Neural progenitor cell (in vitro differentiated cells): ENCODE data around the gene ADGRG7. TPM values are rescaled to one million over a fixed set of nuclear protein-coding genes. Genes with fewer than 3 reads are reported as not detected.

Source experiments
- DNase-seq: peaks from one replicate; pipeline ENCODE4 v3.0.0-alpha.2; 2016; ENCODE audit warnings: low spot score
- H2AFZ ChIP-seq: fragments of 200-600 bp; sonication (generic); replicated peaks from 2 replicates; pipeline ENCODE4 v1.6.1; 2016; ENCODE audit warnings: antibody characterized with exemption
- H3F3A ChIP-seq: fragments of 200-600 bp; sonication (generic); 2 replicates; pipeline ENCODE4 v1.6.1; 2016; ENCODE audit warnings: antibody characterized with exemption, low read depth
- H3K27ac ChIP-seq: fragments of 200-600 bp; sonication (generic); 2 replicates; pipeline ENCODE4 v1.5.1; 2016; ENCODE audit warnings: mild to moderate bottlenecking
- H3K27me3 ChIP-seq: fragments of 200-600 bp; sonication (generic); 2 replicates; pipeline ENCODE4 v1.6.1; 2016; ENCODE audit warnings: mild to moderate bottlenecking, moderate library complexity
- H3K36me3 ChIP-seq: fragments of 200-600 bp; sonication (generic); 2 replicates; pipeline ENCODE4 v1.5.1; 2016
- H3K4me1 ChIP-seq: fragments of 200-600 bp; sonication (generic); 2 replicates; pipeline ENCODE4 v1.6.1; 2016; ENCODE audit warnings: mixed run types
- H3K4me2 ChIP-seq: fragments of 200-600 bp; sonication (generic); 2 replicates; pipeline ENCODE4 v1.6.1; 2016
- H3K4me3 ChIP-seq: fragments of 200-600 bp; sonication (generic); 2 replicates; pipeline ENCODE4 v1.5.1; 2016
- H3K79me2 ChIP-seq: fragments of 200-600 bp; sonication (generic); 2 replicates; pipeline ENCODE4 v1.6.1; 2016; ENCODE audit warnings: low read depth
- H3K9ac ChIP-seq: fragments of 200-600 bp; sonication (generic); 2 replicates; pipeline ENCODE4 v1.6.1; 2016
- H3K9me3 ChIP-seq: fragments of 200-600 bp; sonication (generic); 2 replicates; pipeline ENCODE4 v1.5.1; 2016; ENCODE audit warnings: low read depth
- H4K20me1 ChIP-seq: fragments of 200-600 bp; sonication (generic); 2 replicates; pipeline ENCODE4 v1.6.1; 2016; ENCODE audit warnings: low read depth
- H3K27ac Mint-ChIP-seq: 3 replicates; pipeline ENCODE4 v1.8.0; 2021; ENCODE audit warnings: mixed read lengths
- H3K27me3 Mint-ChIP-seq: 2 replicates; pipeline ENCODE4 v1.8.0; 2022; ENCODE audit warnings: low read depth, mild to moderate bottlenecking, inconsistent platforms, moderate library complexity, mixed read lengths; ENCODE audit not compliant: insufficient read depth
- H3K36me3 Mint-ChIP-seq: 3 replicates; pipeline ENCODE4 v1.8.0; 2021; ENCODE audit warnings: mixed read lengths
- H3K4me1 Mint-ChIP-seq: 3 replicates; pipeline ENCODE4 v1.8.0; 2021; ENCODE audit warnings: mixed read lengths
- H3K4me3 Mint-ChIP-seq: 3 replicates; pipeline ENCODE4 v1.8.0; 2021; ENCODE audit warnings: mild to moderate bottlenecking, moderate library complexity, mixed read lengths
- H3K9me3 Mint-ChIP-seq: 3 replicates; pipeline ENCODE4 v1.8.0; 2020; ENCODE audit warnings: mixed read lengths
- CTCF ChIP-seq: fragments of 200-600 bp; sonication (generic); IDR thresholded peaks from 2 replicates; pipeline ENCODE4 v1.5.1; 2017; ENCODE audit warnings: antibody characterized with exemption, mild to moderate bottlenecking
- EZH2 ChIP-seq: fragments of 200-600 bp; sonication (generic); IDR thresholded peaks from 2 replicates; pipeline ENCODE4 v1.6.1; 2017; ENCODE audit warnings: antibody characterized with exemption, mild to moderate bottlenecking, moderate library complexity
- EZH2phosphoT487 ChIP-seq: fragments of 200-600 bp; sonication (generic); IDR thresholded peaks from 2 replicates; pipeline ENCODE4 v1.6.1; 2017; ENCODE audit warnings: antibody characterized with exemption
- total RNA-seq: library from RNA; depleted of rRNA; stranded (reverse); fragments of >200 nt; gene quantifications from 2 replicates; pipeline ENCODE4 v1.2.3, GENCODE V29; 2015; ENCODE audit warnings: low replicate concordance

Gene ADGRG7
- total RNA-seq, 1 donor from 2014 or later, result not detected

GRCh38 chr3:100682056-100682853, 72.9 kb downstream of the ADGRG7 start:
- H2AFZ ChIP-seq, result no peak overlapping the region
- no peaks in the 10 kb centered on the region for H3K36me3 Mint-ChIP-seq
- H3K4me2 ChIP-seq, result no peak overlapping the region
- no peaks in the 10 kb centered on the region for H4K20me1 ChIP-seq
- DNase-seq, result no peak
- H3K4me1 ChIP-seq, result no peaks in the 10 kb centered on the region
- no peaks in the 10 kb centered on the region for H3K79me2 ChIP-seq
- no peak overlapping the region for H3K4me3 ChIP-seq
- no peak overlapping the region for H3K9ac ChIP-seq
- H3K27ac Mint-ChIP-seq, result no peak overlapping the region
- no peak overlapping the region for H3K27ac ChIP-seq
- H3K4me1 Mint-ChIP-seq, result no peaks in the 10 kb centered on the region
- H3K36me3 ChIP-seq, result no peaks in the 10 kb centered on the region
- H3K9me3 Mint-ChIP-seq, result no peaks in the 10 kb centered on the region
- TF ChIP-seq EZH2phosphoT487 (no peak), EZH2 (no peak), CTCF (no peak)
- no peaks in the 10 kb centered on the region for H3K27me3 ChIP-seq
- H3K9me3 ChIP-seq, result no peaks in the 10 kb centered on the region
- H3F3A ChIP-seq, result no peaks in the 10 kb centered on the region
- no peaks in the 10 kb centered on the region for H3K27me3 Mint-ChIP-seq
- H3K4me3 Mint-ChIP-seq, result no peak overlapping the region

- no peak overlapping the region for H3K9ac ChIP-seq
- H3K27ac ChIP-seq, result no peak overlapping the region
- DNase-seq, result no peak
- Mint-ChIP-seq H3K4me3 (no peak overlapping the region), H3K9me3 (no peaks in the 10 kb centered on the region), H3K4me1 (no peaks in the 10 kb centered on the region), H3K27ac (no peak overlapping the region), H3K36me3 (no peaks in the 10 kb centered on the region), H3K27me3 (no peaks in the 10 kb centered on the region)
- no peaks in the 10 kb centered on the region for H3K9me3 ChIP-seq
- no peaks in the 10 kb centered on the region for H4K20me1 ChIP-seq
- H3K4me1 ChIP-seq, result no peaks in the 10 kb centered on the region
- TF ChIP-seq EZH2 (no peak), CTCF (no peak), EZH2phosphoT487 (no peak)
- no peak overlapping the region for H3K4me2 ChIP-seq
- no peaks in the 10 kb centered on the region for H3K79me2 ChIP-seq
- no peaks in the 10 kb centered on the region for H3K36me3 ChIP-seq
- no peaks in the 10 kb centered on the region for H3F3A ChIP-seq
- no peaks in the 10 kb centered on the region for H3K27me3 ChIP-seq
- H3K4me3 ChIP-seq, result no peak overlapping the region
- no peak overlapping the region for H2AFZ ChIP-seq
Observed at GRCh38 chr3:100682854-100683760, 73.7 kb downstream of the ADGRG7 start.

GRCh38 chr3:100693225-100693624, 83.8 kb downstream of the ADGRG7 start:
- Mint-ChIP-seq H3K36me3 (no peaks in the 10 kb centered on the region), H3K4me1 (no peaks in the 10 kb centered on the region), H3K9me3 (no peaks in the 10 kb centered on the region), H3K27me3 (no peaks in the 10 kb centered on the region), H3K4me3 (no peak overlapping the region), H3K27ac (no peak overlapping the region)
- Histone ChIP-seq H3K27me3 (no peaks in the 10 kb centered on the region), H4K20me1 (no peaks in the 10 kb centered on the region), H3K27ac (no peak overlapping the region), H3K79me2 (no peaks in the 10 kb centered on the region), H3K9me3 (no peaks in the 10 kb centered on the region), H3K4me2 (no peak overlapping the region), H2AFZ (no peak overlapping the region), H3K36me3 (no peaks in the 10 kb centered on the region), H3K9ac (no peak overlapping the region), H3K4me3 (no peak overlapping the region), H3F3A (no peaks in the 10 kb centered on the region), H3K4me1 (no peaks in the 10 kb centered on the region)
- no peak for DNase-seq
- TF ChIP-seq EZH2, result no peak
- no peak for TF ChIP-seq EZH2phosphoT487
- TF ChIP-seq CTCF, result no peak
